Measurements from ENCODE around the gene F13B. TPM values are rescaled to one million over a fixed set of nuclear protein-coding genes. Genes with fewer than 3 reads are reported as not detected.
"Not testable (repeated sequence)": the region's sequence is repeated elsewhere in the genome, so short reads cannot be mapped to it uniquely, and the experiment has no call there.

F13B gene
- total and polyA plus RNA-seq, 2 donors: under 0.01 to 0.05 TPM

DNA sequence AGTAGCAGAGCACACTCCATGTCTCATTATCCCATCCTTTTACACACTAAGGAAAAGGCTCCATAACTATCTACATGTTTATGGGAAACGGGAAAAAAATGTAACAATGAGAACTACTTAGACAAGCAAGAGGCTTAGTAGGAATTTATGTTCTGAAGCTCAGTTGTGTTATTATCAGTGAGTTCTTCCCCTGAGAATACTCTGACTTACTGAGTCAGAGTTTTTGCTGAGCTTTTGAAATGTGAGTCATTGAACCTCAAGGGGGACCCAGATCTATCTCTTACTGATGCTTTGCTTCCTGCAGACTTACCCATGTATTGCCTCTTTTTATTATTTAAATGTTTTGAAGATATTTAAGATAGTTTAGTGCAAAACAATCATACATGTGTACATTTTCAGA lies 69.6 kb downstream of the F13B start:
- Histone ChIP-seq H3K36me3 (ENCODE audit: control insufficient read depth in 2 of 2, insufficient read depth in 2 of 2, low read length in 1 of 2) (no peaks in the 10 kb centered on the region), H3K4me1 (ENCODE audit: control insufficient read depth in 2 of 2, insufficient read depth in 2 of 2, low read length in 2 of 2) (no peaks in the 10 kb centered on the region), H3K27ac (ENCODE audit: low read depth in 1 of 2, low read length in 1 of 2) (no peak overlapping the region), H3K27me3 (ENCODE audit: control insufficient read depth in 2 of 2, insufficient read depth in 1 of 2, low read length in 1 of 2) (no peaks in the 10 kb centered on the region), H3K4me3 (ENCODE audit: low read length in 2 of 2) (no peak overlapping the region), H3K9me3 (ENCODE audit: control insufficient read depth in 2 of 2, insufficient read depth in 1 of 2, low read length in 1 of 2) (no peaks in the 10 kb centered on the region)
- WGBS: 98% methylated on average over 1 of the region's 1 CpG
- no peak for DNase-seq (ENCODE audit: low read depth in 6 of 9, low spot score in 9 of 9)

DNA sequence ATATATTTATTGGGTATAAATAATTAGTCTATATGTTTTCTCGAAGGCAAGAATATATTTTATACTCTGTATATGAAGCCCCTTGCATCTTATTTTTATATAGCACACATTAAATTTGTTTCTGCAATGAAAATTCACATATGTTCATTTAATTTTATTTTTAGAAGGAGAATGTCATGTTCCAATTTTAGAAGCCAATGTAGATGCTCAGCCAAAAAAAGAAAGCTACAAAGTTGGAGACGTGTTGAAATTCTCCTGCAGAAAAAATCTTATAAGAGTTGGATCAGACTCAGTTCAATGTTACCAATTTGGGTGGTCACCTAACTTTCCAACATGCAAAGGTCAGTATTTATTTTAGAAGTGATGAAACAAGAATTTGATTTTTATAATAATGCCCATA lies 73.1 kb downstream of the F13B start:
- no peaks in the 10 kb centered on the region for H3K27me3 ChIP-seq (ENCODE audit: control insufficient read depth in 2 of 2, insufficient read depth in 1 of 2, low read length in 1 of 2)
- H3K27ac ChIP-seq (ENCODE audit: low read depth in 1 of 2, low read length in 1 of 2): no peak overlapping the region
- no peak overlapping the region for H3K4me3 ChIP-seq (ENCODE audit: low read length in 2 of 2)
- DNase-seq (ENCODE audit: low read depth in 6 of 9, low spot score in 9 of 9): no peak
- 92% methylated on average over 2 of the region's 2 CpGs for WGBS
- H3K9me3 ChIP-seq (ENCODE audit: control insufficient read depth in 2 of 2, insufficient read depth in 1 of 2, low read length in 1 of 2): no peaks in the 10 kb centered on the region
- no peaks in the 10 kb centered on the region for H3K4me1 ChIP-seq (ENCODE audit: control insufficient read depth in 2 of 2, insufficient read depth in 2 of 2, low read length in 2 of 2)
- H3K36me3 ChIP-seq (ENCODE audit: control insufficient read depth in 2 of 2, insufficient read depth in 2 of 2, low read length in 1 of 2): no peaks in the 10 kb centered on the region

DNA sequence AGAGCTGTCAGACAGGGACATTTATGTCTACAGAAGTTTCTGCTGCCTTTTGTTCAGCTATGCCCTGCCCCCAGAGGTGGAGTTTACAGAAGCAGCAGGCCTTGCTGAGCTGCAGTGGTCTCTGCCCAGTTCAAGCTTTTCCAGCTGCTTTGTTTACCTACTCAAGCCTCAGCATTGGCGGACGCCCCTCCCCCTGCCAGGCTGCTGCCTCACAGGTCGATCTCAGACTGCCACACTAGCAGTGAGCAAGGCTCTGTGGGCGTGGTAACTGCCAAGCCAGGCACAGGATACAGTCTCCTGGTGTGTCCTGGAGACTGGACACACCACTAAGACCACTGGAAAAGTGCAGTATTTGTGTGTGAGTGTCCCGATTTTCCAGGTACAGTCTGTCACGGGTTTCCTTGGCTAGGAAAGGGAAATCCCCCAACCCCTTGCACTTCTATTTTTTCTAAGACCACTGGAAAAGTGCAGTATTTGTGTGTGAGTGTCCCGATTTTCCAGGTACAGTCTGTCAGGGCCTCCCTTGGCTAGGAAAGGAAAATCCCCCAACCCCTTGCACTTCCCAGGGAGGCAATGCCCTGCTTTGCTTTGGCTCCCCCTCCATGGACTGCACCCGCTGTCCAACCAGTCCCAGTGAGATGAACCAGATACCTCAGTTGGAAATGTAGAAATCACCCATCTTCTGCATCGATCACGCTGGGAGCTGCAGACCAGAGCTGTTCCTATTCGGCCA lies 75.0 kb downstream of the F13B start:
- WGBS: 82% methylated on average over 11 of the region's 11 CpGs
- H3K4me3 ChIP-seq (ENCODE audit: low read length in 2 of 2); H3K4me1 ChIP-seq (ENCODE audit: control insufficient read depth in 2 of 2, insufficient read depth in 2 of 2, low read length in 2 of 2); H3K27me3 ChIP-seq (ENCODE audit: control insufficient read depth in 2 of 2, insufficient read depth in 1 of 2, low read length in 1 of 2); H3K9me3 ChIP-seq (ENCODE audit: control insufficient read depth in 2 of 2, insufficient read depth in 1 of 2, low read length in 1 of 2); H3K36me3 ChIP-seq (ENCODE audit: control insufficient read depth in 2 of 2, insufficient read depth in 2 of 2, low read length in 1 of 2); DNase-seq (ENCODE audit: low read depth in 6 of 9, low spot score in 9 of 9); H3K27ac ChIP-seq (ENCODE audit: low read depth in 1 of 2, low read length in 1 of 2): not testable (repeated sequence)

Other genes starting within 250 kb of the F13B start
- gene CFHR1, start 247.5 kb downstream of the F13B start, total RNA-seq: 1.3 TPM
- 0.09 TPM for gene CFHR1, start 247.5 kb downstream of the F13B start, polyA plus RNA-seq
- 0.19 TPM for gene CFHR4, start 179.2 kb downstream of the F13B start, total RNA-seq
- 0.07 TPM for gene CFHR4, start 179.2 kb downstream of the F13B start, polyA plus RNA-seq
- gene CFHR2, start 123.5 kb downstream of the F13B start, total RNA-seq: 0.09 TPM
- not detected for gene CFHR2, start 123.5 kb downstream of the F13B start, polyA plus RNA-seq
- not detected for gene CFHR5, start 89.7 kb downstream of the F13B start, total RNA-seq
- not detected for gene CFHR5, start 89.7 kb downstream of the F13B start, polyA plus RNA-seq
- 39.7 TPM for gene ASPM, start 79.4 kb upstream of the F13B start, total RNA-seq
- 9.6 TPM for gene ASPM, start 79.4 kb upstream of the F13B start, polyA plus RNA-seq
- gene ZBTB41, start 134.0 kb upstream of the F13B start, total RNA-seq: 9.4 TPM
- 6.4 TPM for gene ZBTB41, start 134.0 kb upstream of the F13B start, polyA plus RNA-seq
- 0.19 TPM for gene CRB1, start 201.0 kb upstream of the F13B start, total RNA-seq
- 0.41 TPM for gene CRB1, start 201.0 kb upstream of the F13B start, polyA plus RNA-seq